A204.1 (cell line): ENCODE measurements around the gene LARGE1.

Experiments used
- FAIRE-seq: peaks from 2 replicates; lab custom pipeline; 2012; peaks lifted over from hg19 to GRCh38; lab: Jason Lieb, UNC

LARGE1 gene

GRCh38 chr22:33656808-33657628 is 263.3 kb downstream of the LARGE1 start:
- no peak for FAIRE-seq

DNA sequence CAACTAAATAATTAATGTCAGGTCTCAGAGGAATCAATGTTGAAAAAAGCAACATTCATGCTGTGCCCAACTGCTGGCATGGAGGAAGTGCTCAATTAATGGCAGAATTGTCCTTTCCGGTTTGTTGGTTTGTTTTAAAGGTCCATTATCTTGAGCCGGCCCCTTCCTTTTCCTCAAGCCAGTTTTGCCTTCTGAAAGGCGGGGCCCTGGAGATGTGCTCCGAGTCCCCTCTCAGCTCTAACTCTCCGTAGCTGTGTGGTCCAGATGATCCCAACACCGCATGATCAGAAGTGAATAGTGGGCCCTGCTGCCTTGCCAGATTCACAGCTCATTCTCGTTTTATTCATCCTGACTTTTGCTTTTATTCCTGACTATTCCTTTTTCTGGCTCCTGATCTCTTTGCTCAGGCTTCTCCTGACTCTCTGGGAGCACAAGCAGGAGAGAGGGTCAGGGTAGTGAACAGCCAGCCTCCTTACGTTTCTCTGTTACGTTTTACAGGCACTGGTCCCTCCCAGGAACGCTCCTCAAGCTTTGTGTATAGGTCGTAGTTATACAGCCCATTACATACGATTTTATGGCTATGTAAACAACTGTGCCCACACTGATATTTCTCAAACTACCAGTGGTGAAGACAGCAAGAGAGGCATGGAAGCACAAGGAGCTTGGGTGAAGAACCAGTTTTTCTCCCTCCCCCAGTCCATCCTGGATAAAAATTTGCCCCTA is 265.9 kb downstream of the LARGE1 start:
- FAIRE-seq, result no peak

GRCh38 chr22:33653532-33654063 is 266.7 kb downstream of the LARGE1 start:
- FAIRE-seq, result no peak

GRCh38 chr22:33652615-33653014 is 267.7 kb downstream of the LARGE1 start:
- no peak for FAIRE-seq

GRCh38 chr22:33650244-33650643 is 270.0 kb downstream of the LARGE1 start:
- FAIRE-seq, result no peak

- FAIRE-seq, result no peak
Measured at GRCh38 chr22:33648478-33648877, 271.8 kb downstream of the LARGE1 start.

GRCh38 chr22:33640900-33641299 is 279.4 kb downstream of the LARGE1 start:
- no peak for FAIRE-seq

GRCh38 chr22:33639588-33640254 is 280.6 kb downstream of the LARGE1 start:
- no peak for FAIRE-seq

DNA sequence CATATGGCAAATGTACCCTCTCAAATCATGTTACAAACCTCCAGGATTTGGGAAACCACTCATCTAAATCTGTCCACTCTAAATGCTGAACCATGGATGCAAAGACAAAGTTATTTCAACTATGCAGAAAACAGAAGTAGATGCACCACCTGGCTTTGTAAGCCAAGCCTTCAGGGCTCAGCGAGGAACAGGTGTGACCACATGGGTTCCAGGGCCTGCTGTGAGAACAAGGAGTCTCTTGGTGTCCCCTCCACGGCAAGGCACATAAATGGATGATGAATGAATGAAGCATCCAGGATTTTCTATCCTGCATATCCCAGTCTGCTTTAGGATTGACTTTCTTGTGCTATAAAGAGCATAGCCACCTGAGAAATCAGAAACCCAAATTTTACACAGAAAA is 284.5 kb downstream of the LARGE1 start:
- no peak for FAIRE-seq

- FAIRE-seq, result no peak
Measured at GRCh38 chr22:33631777-33632176, 288.5 kb downstream of the LARGE1 start.

DNA sequence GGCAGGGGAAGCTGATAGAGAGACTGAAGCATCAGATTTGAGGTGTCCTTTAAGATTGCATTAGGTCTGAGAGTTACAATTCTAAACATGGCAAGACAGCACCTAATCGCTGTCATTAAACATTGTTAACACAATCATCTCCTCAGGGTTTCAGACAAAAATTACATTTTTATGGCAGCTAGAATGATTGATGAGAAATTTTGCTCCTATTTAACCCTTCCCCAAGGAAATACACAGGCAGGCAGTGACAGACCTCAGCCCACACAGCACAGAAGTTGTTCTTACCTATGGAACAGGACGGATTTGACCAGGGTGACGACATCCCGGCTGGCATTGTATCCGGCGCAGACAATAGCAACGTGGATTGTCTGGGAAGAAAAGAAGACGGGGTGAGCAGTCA is 294.3 kb downstream of the LARGE1 start:
- no peak for FAIRE-seq

- FAIRE-seq, result no peak
Measured at GRCh38 chr22:33620085-33620484, 300.2 kb downstream of the LARGE1 start.

DNA sequence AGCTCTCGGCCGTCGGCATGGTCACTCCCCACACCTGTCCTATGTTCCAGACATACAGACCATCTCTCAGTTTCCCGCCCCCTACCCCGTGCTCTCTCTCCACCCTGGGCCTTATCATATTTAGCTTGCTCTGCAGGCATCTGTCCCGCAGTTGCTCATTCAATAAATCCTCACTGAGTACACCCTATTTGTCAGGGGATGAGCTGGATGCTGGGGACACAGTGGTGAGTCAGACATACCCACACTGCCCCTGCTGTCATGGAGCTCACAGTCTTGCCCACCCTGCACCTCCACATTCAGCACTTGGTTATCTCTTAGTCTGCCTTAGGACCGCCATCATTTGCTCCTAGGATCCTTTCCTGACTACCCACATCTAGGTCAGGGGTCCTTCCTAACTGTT is 313.8 kb downstream of the LARGE1 start:
- no peak for FAIRE-seq

GRCh38 chr22:33605666-33606065 is 314.6 kb downstream of the LARGE1 start:
- FAIRE-seq, result no peak

GRCh38 chr22:33605221-33605620 is 315.1 kb downstream of the LARGE1 start:
- no peak for FAIRE-seq

GRCh38 chr22:33601062-33601461 is 319.2 kb downstream of the LARGE1 start:
- no peak for FAIRE-seq

DNA sequence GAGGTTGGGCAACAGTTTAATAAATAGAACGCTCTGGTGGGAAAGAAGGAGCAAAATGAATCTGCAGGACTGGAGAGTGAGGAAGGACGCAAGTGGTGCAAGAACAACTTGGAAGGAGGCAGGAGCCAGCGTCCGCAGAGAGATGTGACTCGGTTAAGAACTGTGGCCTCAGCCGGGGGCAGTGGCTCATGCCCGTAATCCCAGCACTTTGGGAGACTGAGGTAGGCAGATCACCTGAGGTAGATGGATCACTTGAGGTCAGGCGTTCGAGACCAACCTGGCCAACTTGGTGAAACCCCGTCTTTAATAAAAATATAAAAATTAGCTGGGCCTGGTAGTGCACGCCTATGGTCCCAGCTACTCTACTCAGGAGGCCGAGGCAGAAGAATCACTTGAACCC is 319.7 kb downstream of the LARGE1 start:
- no peak for FAIRE-seq

DNA sequence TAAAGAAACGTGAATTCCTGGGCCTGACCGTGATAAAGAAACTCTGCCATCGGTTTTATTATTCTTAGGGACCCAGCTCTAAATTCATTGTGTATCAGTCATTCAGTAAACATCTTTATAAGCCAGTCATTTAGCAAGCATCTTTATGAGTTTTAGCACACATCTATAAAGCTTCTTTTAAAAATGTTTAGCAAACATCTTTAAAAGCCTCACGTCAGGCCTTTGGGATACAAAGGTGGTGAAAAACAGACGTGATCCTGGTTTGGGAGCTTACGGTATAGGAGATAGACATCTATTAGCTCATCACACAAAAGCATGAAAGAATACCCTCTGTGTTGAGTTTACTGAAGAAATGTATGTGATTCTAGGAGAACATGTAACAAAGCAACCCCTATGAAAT is 320.2 kb downstream of the LARGE1 start:
- no peak for FAIRE-seq

- no peak for FAIRE-seq
Measured at GRCh38 chr22:33599596-33599995, 320.7 kb downstream of the LARGE1 start.

DNA sequence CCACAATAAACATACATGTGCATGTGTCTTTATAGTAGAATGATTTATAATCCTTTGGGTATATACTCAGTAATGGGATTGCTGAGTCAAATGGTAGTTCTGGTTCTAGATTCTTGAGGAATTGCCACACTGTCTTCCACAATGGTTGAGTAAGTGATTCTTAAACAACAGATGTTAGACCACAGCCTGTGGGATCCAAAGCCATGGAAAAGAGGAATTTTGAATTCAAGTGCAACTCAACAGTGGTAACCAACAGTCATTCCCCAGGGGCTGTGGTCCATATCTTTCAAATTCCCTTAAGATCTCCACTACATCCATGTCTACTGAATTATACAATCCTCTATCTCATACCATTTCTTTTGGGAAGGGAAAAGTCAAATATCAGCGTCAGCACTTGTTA is 321.5 kb downstream of the LARGE1 start:
- no peak for FAIRE-seq

GRCh38 chr22:33597274-33597985 is 322.8 kb downstream of the LARGE1 start:
- no peak for FAIRE-seq

DNA sequence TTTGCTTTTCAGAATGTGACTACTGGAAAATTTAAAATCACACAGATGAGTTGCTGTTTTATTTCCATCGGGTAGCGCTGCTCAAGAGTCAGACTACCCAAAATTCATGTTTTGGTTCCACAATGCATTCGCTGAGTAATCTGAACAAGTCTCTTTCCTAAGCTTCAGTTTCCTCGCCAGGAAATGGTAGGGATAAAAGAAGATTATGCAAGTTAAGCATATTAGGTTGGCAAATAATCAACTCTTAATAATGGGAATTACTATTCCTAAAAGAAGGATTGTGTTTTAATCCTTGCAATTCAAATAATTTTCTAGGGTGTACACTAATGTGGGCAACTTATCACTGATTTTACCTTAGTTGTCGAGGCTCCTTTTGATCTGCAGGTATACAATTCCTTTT is 326.5 kb downstream of the LARGE1 start:
- FAIRE-seq, result no peak
